Measurements from ENCODE around the gene SURF1. TPM values are rescaled to one million over a fixed set of nuclear protein-coding genes. Genes with fewer than 3 reads are reported as not detected.

The SURF1 gene
- polyA plus RNA-seq, 3 donors: 60.5 to 140 (median 98.4) TPM

- H4K20me1 ChIP-seq (ENCODE audit: insufficient read depth, low read length): peaks cover 13% of the 10 kb centered on the region
- peak overlapping the region; percentile 73 to 88 for H3K4me3 Mint-ChIP-seq
- intact Hi-C loops (cut with micrococcal nuclease): loop anchor here in 1 of 2 donors (5.0 kb wide), 1 partner anchor 310 kb away; the partner anchor contains the start of gene GTF3C5
- H3K9me3 ChIP-seq (replicated peaks in 1 of 2; ENCODE audit: control insufficient read depth in 1 of 2, insufficient read depth in 1 of 2, low read length in 2 of 2): no peaks in the 10 kb centered on the region
- H3K27me3 ChIP-seq (ENCODE audit: control insufficient read depth in 2 of 2, insufficient read depth in 2 of 2, low read length in 2 of 2): no peaks in the 10 kb centered on the region
- peak overlapping the region; percentile 38 for H2AFZ ChIP-seq (ENCODE audit: insufficient read depth, low read depth, low read length, poor library complexity, severe bottlenecking)
- peaks cover 57 to 59% of the 10 kb centered on the region in 2 donors for H3K4me1 ChIP-seq (ENCODE audit: control insufficient read depth in 1 of 2, insufficient read depth in 2 of 2, low read length in 2 of 2)
- peaks cover 38 to 43% of the 10 kb centered on the region in 2 donors for H3K36me3 ChIP-seq (replicated peaks in 1 of 2; ENCODE audit: control insufficient read depth in 1 of 2, insufficient read depth in 2 of 2, low read length in 2 of 2)
- peak; percentile 35 for TF ChIP-seq CTCF (IDR thresholded peaks at IDR 0.05)
- WGBS (ENCODE audit: insufficient coverage): 65% methylated on average over 12 of the region's 12 CpGs
- H3K36me3 Mint-ChIP-seq: peaks cover 53 to 83% of the 10 kb centered on the region in 2 donors
- H3K9ac ChIP-seq (ENCODE audit: insufficient read depth, low read length, poor library complexity, severe bottlenecking): peak overlapping the region; percentile 54
- H3K79me2 ChIP-seq (ENCODE audit: insufficient read depth, low read length): peaks cover 28% of the 10 kb centered on the region
- H3K4me3 ChIP-seq (replicated peaks in 1 of 3; ENCODE audit: low read depth in 2 of 3, low read length in 3 of 3): peak overlapping the region in 1 of 3 experiments; percentile 74
- H3K27ac ChIP-seq (ENCODE audit: low read depth in 1 of 2, low read length in 2 of 2): peak overlapping the region; percentile 74 to 83
- H3K4me1 Mint-ChIP-seq: peaks cover 59% of the 10 kb centered on the region
- H3K27me3 Mint-ChIP-seq (ENCODE audit: low read depth in 3 of 3): no peaks in the 10 kb centered on the region
- H3K4me2 ChIP-seq (replicated peaks; ENCODE audit: extremely low read depth, low read length, poor library complexity, severe bottlenecking): peak overlapping the region; percentile 83
- no peak for DNase-seq
- H3K9me3 Mint-ChIP-seq: peaks cover 0 to 2% (median 0%) of the 10 kb centered on the region in 7 donors
- H3K27ac Mint-ChIP-seq: peak overlapping the region; percentile 82 to 93 (median 92)
Observed at GRCh38 chr9:133342069-133342406, 14.2 kb downstream of the SURF1 start.

DNA sequence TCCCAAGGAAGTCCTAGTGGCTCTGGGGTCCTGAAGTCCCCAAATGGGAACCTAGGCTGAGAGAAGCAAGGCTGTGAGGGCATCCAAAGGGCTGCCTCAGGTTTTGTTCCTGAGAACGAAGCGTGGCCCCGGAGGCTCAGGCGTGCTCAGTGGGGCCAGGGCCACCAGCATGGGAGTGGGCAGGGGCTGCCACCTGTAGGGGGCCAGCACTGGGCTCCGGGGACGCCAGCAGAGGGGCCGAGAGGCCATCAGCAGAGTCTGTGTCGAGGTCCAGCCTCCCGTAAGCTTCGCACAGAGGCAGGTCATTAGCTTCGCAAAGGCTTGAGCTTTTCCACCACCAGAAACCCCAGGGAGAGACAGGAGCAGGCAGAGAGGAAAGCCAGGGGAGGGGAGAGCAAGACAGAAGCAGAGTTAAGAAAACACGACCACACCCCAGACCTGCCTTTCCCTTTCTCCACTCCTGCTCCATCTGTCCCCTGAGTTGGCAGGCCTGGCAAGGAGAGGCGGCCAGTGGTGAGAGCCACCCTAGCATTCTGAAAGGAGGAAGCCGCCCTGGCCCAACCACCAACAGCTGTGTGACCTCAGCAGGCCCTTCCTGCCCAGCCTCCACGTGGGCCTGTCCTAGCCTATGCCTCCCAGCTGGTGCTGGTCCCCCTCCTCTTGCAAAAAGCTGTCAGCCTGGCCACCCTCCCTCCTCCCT lies 14.8 kb downstream of the SURF1 start:
- H3K27ac Mint-ChIP-seq: peak overlapping the region; percentile 87 to 93 (median 92)
- H3K27me3 ChIP-seq (ENCODE audit: control insufficient read depth in 2 of 2, insufficient read depth in 2 of 2, low read length in 2 of 2): no peaks in the 10 kb centered on the region
- H3K4me3 Mint-ChIP-seq: peak overlapping the region; percentile 73 to 88
- peaks cover 53 to 85% of the 10 kb centered on the region in 2 donors for H3K36me3 Mint-ChIP-seq
- H3K27ac ChIP-seq (ENCODE audit: low read depth in 1 of 2, low read length in 2 of 2): peak overlapping the region; percentile 74 to 83
- peak overlapping the region; percentile 38 for H2AFZ ChIP-seq (ENCODE audit: insufficient read depth, low read depth, low read length, poor library complexity, severe bottlenecking)
- H3K4me1 ChIP-seq (ENCODE audit: control insufficient read depth in 1 of 2, insufficient read depth in 2 of 2, low read length in 2 of 2): peaks cover 53 to 59% of the 10 kb centered on the region in 2 donors
- no peaks in the 10 kb centered on the region for H3K27me3 Mint-ChIP-seq (ENCODE audit: low read depth in 3 of 3)
- H3K9me3 ChIP-seq (replicated peaks in 1 of 2; ENCODE audit: control insufficient read depth in 1 of 2, insufficient read depth in 1 of 2, low read length in 2 of 2): no peaks in the 10 kb centered on the region
- intact Hi-C loops (cut with micrococcal nuclease): loop anchor here in 1 of 2 donors (5.0 kb wide), 1 partner anchor 309 kb away; the partner anchor contains the start of gene GTF3C5
- H3K9me3 Mint-ChIP-seq: no peaks in the 10 kb centered on the region
- peaks cover 55% of the 10 kb centered on the region for H3K4me1 Mint-ChIP-seq
- peak overlapping the region; percentile 83 for H3K4me2 ChIP-seq (replicated peaks; ENCODE audit: extremely low read depth, low read length, poor library complexity, severe bottlenecking)
- peaks cover 23% of the 10 kb centered on the region for H3K79me2 ChIP-seq (ENCODE audit: insufficient read depth, low read length)
- H3K4me3 ChIP-seq (replicated peaks in 1 of 3; ENCODE audit: low read depth in 2 of 3, low read length in 3 of 3): peak overlapping the region; percentile 3 to 74 (median 46)
- TF ChIP-seq CTCF (IDR thresholded peaks at IDR 0.05): no peak
- 66% methylated on average over 10 of the region's 15 CpGs for WGBS (ENCODE audit: insufficient coverage)
- peaks cover 8% of the 10 kb centered on the region for H4K20me1 ChIP-seq (ENCODE audit: insufficient read depth, low read length)
- peak overlapping the region; percentile 54 for H3K9ac ChIP-seq (ENCODE audit: insufficient read depth, low read length, poor library complexity, severe bottlenecking)
- peak; percentile 67 to 74 (median 69) for DNase-seq
- peaks cover 38 to 43% of the 10 kb centered on the region in 2 donors for H3K36me3 ChIP-seq (replicated peaks in 1 of 2; ENCODE audit: control insufficient read depth in 1 of 2, insufficient read depth in 2 of 2, low read length in 2 of 2)

All from CD14-positive monocyte (primary cell).